Breast epithelium (tissue), 3 donors: ENCODE results near the gene MYH9.

Experiments used
- CTCF ChIP-seq, 3 donors: fragments of 450-650 bp; IDR thresholded peaks; one replicate each; pipeline ENCODE4 v1.5.1; 2016 to 2017; ENCODE audit warnings: antibody characterized with exemption in 3 of 3, mild to moderate bottlenecking in 3 of 3, moderate library complexity in 3 of 3
- POLR2A ChIP-seq: fragments of 450-650 bp; IDR thresholded peaks from one replicate; pipeline ENCODE4 v1.6.1; 2016; ENCODE audit warnings: antibody characterized with exemption, mild to moderate bottlenecking, moderate library complexity
- POLR2AphosphoS5 ChIP-seq, 3 donors: sonication (generic); formaldehyde crosslinking; IDR thresholded peaks; one replicate each; pipeline ENCODE4 v1.6.1; 2017; ENCODE audit warnings: antibody characterized with exemption in 3 of 3

GRCh38 chr22:36433318-36434231 is 45.8 kb upstream of the MYH9 start:
- TF ChIP-seq CTCF (IDR thresholded peaks at IDR 0.05) (no peak), POLR2A (no peak), POLR2AphosphoS5 (IDR thresholded peaks at IDR 0.05) (no peak)
